ENCODE data around the gene SPR.

The SPR gene

GRCh38 chr2:72940361-72940760 lies 53.2 kb downstream of the SPR start:
- no peak for DNase-seq (ENCODE audit: extremely low spot score)
- TF ChIP-seq, protein P1, sequence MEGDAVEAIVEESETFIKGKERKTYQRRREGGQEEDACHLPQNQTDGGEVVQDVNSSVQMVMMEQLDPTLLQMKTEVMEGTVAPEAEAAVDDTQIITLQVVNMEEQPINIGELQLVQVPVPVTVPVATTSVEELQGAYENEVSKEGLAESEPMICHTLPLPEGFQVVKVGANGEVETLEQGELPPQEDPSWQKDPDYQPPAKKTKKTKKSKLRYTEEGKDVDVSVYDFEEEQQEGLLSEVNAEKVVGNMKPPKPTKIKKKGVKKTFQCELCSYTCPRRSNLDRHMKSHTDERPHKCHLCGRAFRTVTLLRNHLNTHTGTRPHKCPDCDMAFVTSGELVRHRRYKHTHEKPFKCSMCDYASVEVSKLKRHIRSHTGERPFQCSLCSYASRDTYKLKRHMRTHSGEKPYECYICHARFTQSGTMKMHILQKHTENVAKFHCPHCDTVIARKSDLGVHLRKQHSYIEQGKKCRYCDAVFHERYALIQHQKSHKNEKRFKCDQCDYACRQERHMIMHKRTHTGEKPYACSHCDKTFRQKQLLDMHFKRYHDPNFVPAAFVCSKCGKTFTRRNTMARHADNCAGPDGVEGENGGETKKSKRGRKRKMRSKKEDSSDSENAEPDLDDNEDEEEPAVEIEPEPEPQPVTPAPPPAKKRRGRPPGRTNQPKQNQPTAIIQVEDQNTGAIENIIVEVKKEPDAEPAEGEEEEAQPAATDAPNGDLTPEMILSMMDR (IDR thresholded peaks at IDR 0.05; ENCODE audit: control extremely low read depth, extremely low read depth, low read depth, missing control alignments) = no peak
- CTCF ChIA-PET = interaction anchor here (1.1 to 4.5 kb wide), 4 partner anchors 8 to 257 kb away, joined by 3 to 22 read pairs (median 4); no protein-coding TSS in a partner anchor
- POLR2A ChIA-PET = no interaction called here

- DNase-seq (ENCODE audit: extremely low spot score) = no peak
- ChIA-PET POLR2A (no interaction called here), CTCF (interaction anchor here (1.1 to 4.5 kb wide), 4 partner anchors 10 to 257 kb away, joined by 3 to 22 read pairs (median 4); partner anchors contain the start of gene SPR)
- TF ChIP-seq, protein P1 (IDR thresholded peaks at IDR 0.05; ENCODE audit: control extremely low read depth, extremely low read depth, low read depth, missing control alignments) = no peak
These were observed 53.6 kb downstream of the SPR start for GRCh38 chr2:72940786-72941185.

Data from GM10248 (cell line).